GM12875 (cell line): ENCODE data around the gene MSI2.

Experiments
- H3K4me3 ChIP-seq: one replicate; pipeline ENCODE4 v1.5.1; 2011; ENCODE audit warnings: low read depth, low read length, control low read depth
- TF ChIP-seq, protein P1 (sequence below): IDR thresholded peaks from 2 replicates; pipeline ENCODE4 v1.5.1; 2011; ENCODE audit warnings: low read depth, mild to moderate bottlenecking, control low read depth, inconsistent platforms, low read length, moderate library complexity, borderline replicate concordance; ENCODE audit not compliant: insufficient read depth

Gene MSI2

DNA sequence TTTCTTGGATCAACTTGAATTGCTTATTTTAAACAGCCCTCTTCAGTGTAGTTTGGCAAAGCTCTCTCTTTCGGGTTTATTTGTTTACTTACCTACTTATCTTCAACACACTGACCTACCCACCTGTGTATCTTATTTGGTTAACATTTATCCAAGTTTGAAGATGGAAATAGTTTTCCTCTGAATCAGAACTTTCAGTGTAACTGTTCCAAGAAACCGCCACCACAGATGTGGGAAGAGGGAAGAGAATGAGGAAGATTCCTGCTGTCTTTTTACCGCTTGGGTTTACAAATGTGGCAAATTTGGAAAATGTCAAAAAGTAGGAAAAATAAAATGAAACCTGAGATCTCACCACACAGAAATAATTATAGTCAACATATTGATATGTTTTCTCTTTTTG lies 115.8 kb downstream of the MSI2 start:
- TF ChIP-seq, protein P1, sequence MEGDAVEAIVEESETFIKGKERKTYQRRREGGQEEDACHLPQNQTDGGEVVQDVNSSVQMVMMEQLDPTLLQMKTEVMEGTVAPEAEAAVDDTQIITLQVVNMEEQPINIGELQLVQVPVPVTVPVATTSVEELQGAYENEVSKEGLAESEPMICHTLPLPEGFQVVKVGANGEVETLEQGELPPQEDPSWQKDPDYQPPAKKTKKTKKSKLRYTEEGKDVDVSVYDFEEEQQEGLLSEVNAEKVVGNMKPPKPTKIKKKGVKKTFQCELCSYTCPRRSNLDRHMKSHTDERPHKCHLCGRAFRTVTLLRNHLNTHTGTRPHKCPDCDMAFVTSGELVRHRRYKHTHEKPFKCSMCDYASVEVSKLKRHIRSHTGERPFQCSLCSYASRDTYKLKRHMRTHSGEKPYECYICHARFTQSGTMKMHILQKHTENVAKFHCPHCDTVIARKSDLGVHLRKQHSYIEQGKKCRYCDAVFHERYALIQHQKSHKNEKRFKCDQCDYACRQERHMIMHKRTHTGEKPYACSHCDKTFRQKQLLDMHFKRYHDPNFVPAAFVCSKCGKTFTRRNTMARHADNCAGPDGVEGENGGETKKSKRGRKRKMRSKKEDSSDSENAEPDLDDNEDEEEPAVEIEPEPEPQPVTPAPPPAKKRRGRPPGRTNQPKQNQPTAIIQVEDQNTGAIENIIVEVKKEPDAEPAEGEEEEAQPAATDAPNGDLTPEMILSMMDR: no peak
- H3K4me3 ChIP-seq: no peak overlapping the region

DNA sequence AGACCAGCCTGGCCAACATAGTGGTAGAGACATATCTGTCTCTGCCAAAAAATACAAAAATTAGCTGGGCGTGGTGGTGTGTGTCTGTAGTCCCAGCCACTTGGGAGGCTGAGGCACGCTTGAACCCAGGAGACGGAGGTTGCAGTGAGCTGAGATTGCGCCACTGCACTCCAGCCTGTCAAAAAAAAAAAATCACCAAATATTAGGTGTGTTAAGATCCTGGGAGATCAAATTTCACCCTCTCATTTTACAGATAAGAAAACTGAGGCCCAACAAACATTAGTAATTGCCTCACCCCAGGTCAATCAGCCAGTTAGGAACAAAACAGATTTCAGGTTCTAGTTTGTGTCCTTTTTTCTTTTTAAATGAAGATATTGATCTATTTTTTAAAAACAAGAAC lies 116.7 kb downstream of the MSI2 start:
- no peak overlapping the region for H3K4me3 ChIP-seq
- TF ChIP-seq, protein P1: no peak

DNA sequence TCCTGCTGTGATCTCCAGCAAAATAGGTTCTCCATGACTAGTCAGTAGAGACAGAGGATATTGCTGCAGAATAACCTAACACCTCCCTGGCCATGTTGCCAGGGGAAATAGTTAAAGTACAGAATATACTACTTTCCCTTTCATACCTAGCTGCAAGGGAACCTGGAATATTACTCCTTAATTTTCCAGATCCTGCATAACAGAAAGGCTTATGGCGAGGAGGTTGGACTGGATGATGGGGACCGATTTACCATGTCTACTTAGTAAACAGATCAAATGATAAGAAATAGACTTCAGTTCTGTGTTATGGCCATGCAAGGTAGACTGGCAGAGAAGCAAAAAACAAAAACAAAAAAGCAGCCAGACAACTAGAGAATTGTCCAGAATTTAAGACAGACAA lies 117.4 kb downstream of the MSI2 start:
- TF ChIP-seq, protein P1: no peak
- no peak overlapping the region for H3K4me3 ChIP-seq

DNA sequence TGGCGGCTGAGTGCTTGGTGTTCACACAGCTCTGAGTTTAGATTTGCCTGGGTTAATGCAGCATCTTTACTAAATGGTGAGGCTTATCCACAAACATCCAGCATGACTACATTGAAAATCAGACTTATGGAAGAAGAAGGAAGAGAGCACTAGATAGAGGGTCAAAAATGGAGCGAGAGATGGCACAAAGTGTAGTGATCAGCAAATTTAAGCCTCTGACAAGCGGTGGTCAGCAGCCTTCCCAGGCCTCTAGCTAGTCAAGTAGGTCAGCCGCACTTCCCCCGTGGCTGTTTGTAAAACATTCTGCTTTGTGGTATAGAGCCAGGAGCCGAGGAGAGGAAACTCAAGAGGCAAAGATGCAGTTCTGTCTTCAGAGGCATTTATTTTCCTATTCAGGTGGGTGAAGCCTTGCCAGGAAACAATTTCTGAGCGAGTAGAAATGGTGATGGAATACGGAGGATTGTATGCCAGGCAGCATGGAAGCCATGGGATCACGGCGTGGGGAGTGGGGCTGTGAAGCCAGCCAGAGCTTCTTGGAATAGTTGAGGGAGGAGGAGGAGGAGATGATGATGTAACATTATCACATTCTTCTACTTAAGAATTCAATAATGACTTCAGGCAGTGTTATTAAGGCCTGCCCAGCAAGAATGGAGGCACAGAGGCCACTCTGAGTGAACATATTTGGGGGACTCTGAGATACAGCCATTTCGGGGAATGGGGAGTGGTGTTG lies 118.9 kb downstream of the MSI2 start:
- H3K4me3 ChIP-seq: no peak overlapping the region
- TF ChIP-seq, protein P1: no peak

DNA sequence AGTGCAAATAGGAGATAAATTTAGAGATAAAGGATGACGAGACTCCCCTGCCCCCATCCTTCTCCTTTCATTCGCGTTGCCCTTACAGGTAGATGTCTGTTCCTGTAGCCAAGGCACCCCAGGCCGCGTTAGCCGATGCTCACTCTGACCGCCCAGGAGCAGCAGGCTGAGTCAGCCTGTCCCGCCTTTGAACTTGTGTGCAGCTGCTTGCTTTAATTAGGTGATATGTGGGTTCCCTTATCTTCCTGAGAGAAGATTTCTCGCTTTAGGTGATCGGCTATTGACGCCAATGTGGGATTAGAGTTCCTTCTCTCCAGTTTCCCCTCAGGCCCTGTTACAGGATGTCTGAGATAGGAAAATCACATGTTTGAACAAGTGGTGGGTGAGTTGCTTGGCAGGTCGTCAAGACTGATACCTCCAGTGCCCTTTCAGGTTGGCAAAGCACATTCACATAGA lies 119.5 kb downstream of the MSI2 start:
- no peak overlapping the region for H3K4me3 ChIP-seq
- TF ChIP-seq, protein P1: no peak

DNA sequence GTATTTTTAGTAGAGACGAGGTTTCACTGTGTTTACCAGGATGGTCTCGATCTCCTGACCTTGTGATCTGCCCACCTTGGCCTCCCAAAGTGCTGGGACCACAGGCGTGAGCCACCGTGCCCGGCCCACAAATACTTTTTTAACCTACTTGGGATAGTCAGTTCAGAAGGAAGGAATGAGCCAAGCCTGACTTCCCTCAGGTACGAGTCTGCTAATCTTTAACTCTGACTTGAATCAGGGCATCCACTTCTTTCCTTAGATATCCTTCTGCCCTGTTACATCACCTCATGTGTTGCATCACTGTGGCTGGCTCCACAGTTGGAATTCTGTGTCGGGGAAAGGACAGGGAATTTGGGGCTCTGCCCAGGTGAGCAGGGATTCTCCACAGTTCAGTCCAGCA lies 120.8 kb downstream of the MSI2 start:
- H3K4me3 ChIP-seq: no peak overlapping the region
- TF ChIP-seq, protein P1: no peak

DNA sequence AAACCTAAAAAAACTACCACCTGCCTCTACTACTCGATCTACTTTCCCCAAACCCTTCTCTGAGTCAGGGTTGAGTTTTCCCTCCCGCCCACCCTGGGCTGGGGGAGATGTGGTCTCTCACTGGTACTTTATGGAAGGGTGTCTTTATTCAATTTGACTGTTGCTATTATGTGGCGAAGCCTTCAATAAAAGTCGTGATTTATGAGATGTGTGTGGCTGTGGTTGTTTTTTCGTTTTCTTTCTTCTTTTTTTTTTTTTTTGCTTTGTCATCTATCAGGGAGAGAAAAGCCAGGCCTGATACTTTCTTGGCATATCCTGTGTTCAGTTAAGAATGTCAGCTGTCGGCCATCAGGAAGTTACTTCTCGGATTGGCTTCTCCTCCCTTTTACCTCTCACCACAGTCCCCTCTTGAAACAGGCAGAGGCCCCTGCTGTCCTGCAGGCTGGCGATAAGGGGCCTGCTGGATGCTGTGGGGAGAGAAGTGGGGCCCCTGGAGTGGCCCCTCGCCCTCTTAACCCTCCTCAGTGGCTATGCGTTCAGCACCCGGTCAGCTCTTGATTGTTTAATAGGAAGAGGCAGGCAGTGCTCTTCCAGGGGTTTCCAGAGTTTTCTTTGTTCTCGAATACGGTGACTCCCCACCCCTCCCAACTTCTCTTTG lies 123.0 kb downstream of the MSI2 start:
- TF ChIP-seq, protein P1: no peak
- H3K4me3 ChIP-seq: no peak overlapping the region
